ENCODE results near the gene CEP95. TPM values are rescaled to one million over a fixed set of nuclear protein-coding genes. Genes with fewer than 3 reads are reported as not detected.
A peak's percentile ranks its signal among the peaks of the same experiment; 100 is the strongest.
"Not testable (repeated sequence)": the region's sequence is repeated elsewhere in the genome, so short reads cannot be mapped to it uniquely, and the experiment has no call there.

CEP95 gene
- total RNA-seq, 4 donors from 2014 or later = 6.5 to 18.8 (median 17.7) TPM

DNA sequence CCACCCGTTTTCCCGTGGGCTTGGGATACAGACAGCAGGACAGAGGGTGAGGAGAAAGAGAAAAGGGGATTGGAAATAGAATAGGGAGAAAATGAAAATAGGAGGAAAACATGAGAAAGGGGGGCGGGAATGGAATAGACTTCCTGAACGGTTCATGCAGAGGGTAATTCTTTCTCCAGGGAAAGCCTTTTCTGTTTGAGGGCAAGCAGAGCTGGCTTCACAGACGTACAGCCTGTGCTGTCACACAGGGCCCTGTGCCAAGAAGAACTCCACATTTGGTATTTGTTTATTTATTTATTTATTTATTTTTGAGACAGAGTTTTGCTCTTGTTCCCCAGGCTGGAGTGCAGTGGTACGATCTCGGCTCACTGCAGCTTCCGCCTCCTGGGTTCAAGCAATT is 45.8 kb upstream of the CEP95 start:
- H3K27me3 ChIP-seq = no peaks in the 10 kb centered on the region
- peak in 1 of 2 donors; percentile 53 for ATAC-seq
- peak in 1 of 2 donors; percentile 19 for DNase-seq
- H3K4me1 ChIP-seq = no peaks in the 10 kb centered on the region
- H3K9me3 ChIP-seq = no peaks in the 10 kb centered on the region
- TF ChIP-seq CTCF (IDR thresholded peaks at IDR 0.05 in 4 of 5, conservative IDR thresholded peaks at IDR 0.05 in 1 of 5) (no peak), POLR2A (IDR thresholded peaks at IDR 0.05) (no peak)
- no peak overlapping the region for H3K4me3 ChIP-seq
- in situ Hi-C loops (cut with MboI; ENCODE audit: low sequenced_read_pairs in 4 of 4) = no loop called here
- H3K27ac ChIP-seq = peak overlapping the region in 3 of 4 donors; percentile 24 to 43 (median 25)
- H3K36me3 ChIP-seq = no peaks in the 10 kb centered on the region
- intact Hi-C loops (cut with DNase I; ENCODE audit: low total_unique reads) = no loop called here

GRCh38 chr17:64461788-64462187 is 45.0 kb upstream of the CEP95 start:
- in situ Hi-C loops (cut with MboI; ENCODE audit: low sequenced_read_pairs in 4 of 4) (no loop called here), intact Hi-C loops (cut with DNase I; ENCODE audit: low total_unique reads) (no loop called here)
- Histone ChIP-seq H3K9me3 (no peaks in the 10 kb centered on the region), H3K4me1 (no peaks in the 10 kb centered on the region), H3K27me3 (no peaks in the 10 kb centered on the region), H3K27ac (no peak overlapping the region), H3K36me3 (no peaks in the 10 kb centered on the region), H3K4me3 (no peak overlapping the region)
- TF ChIP-seq POLR2A (IDR thresholded peaks at IDR 0.05) (no peak), CTCF (IDR thresholded peaks at IDR 0.05 in 4 of 5, conservative IDR thresholded peaks at IDR 0.05 in 1 of 5) (no peak)
- no peak for DNase-seq
- no peak for ATAC-seq

GRCh38 chr17:64466019-64466735 is 40.6 kb upstream of the CEP95 start:
- no peaks in the 10 kb centered on the region for H3K27me3 ChIP-seq
- in situ Hi-C loops (cut with MboI; ENCODE audit: low sequenced_read_pairs in 4 of 4) (no loop called here), intact Hi-C loops (cut with DNase I; ENCODE audit: low total_unique reads) (no loop called here)
- ATAC-seq (no peak), DNase-seq (no peak)
- no peak for TF ChIP-seq POLR2A (IDR thresholded peaks at IDR 0.05)
- no peaks in the 10 kb centered on the region for H3K36me3 ChIP-seq
- no peaks in the 10 kb centered on the region for H3K4me1 ChIP-seq
- no peak overlapping the region for H3K27ac ChIP-seq
- no peaks in the 10 kb centered on the region for H3K9me3 ChIP-seq
- H3K4me3 ChIP-seq = no peak overlapping the region

GRCh38 chr17:64466834-64467233 is 39.9 kb upstream of the CEP95 start:
- H3K9me3 ChIP-seq; in situ Hi-C loops (cut with MboI; ENCODE audit: low sequenced_read_pairs in 4 of 4); DNase-seq; H3K27ac ChIP-seq; H3K36me3 ChIP-seq; ATAC-seq; H3K4me1 ChIP-seq; H3K27me3 ChIP-seq; intact Hi-C loops (cut with DNase I; ENCODE audit: low total_unique reads); H3K4me3 ChIP-seq: not testable (repeated sequence)

DNA sequence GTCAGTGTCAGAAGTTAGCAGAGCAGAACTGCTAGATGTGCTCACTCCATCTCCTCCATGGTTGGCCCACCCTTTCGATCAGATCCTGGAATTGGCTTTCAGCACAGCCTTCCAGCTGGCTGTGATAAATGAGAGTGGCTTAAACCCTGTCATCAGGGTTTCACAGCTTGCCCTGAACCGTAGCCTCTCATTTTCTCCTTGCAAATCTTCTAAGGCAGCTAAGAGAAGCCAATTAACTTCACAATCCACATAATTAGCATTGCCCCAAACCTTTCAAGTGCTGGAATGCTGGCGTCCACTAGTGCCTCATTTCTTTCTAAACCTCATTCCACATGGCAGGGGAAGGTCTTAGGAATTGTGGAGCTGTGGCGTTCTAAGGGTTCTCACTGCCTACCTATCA is 36.2 kb upstream of the CEP95 start:
- no peak overlapping the region for H3K27ac ChIP-seq
- no peaks in the 10 kb centered on the region for H3K36me3 ChIP-seq
- H3K4me3 ChIP-seq = no peak overlapping the region
- intact Hi-C loops (cut with DNase I; ENCODE audit: low total_unique reads) (no loop called here), in situ Hi-C loops (cut with MboI; ENCODE audit: low sequenced_read_pairs in 4 of 4) (no loop called here)
- no peak for DNase-seq
- TF ChIP-seq CTCF (IDR thresholded peaks at IDR 0.05 in 4 of 5, conservative IDR thresholded peaks at IDR 0.05 in 1 of 5) (no peak), POLR2A (IDR thresholded peaks at IDR 0.05) (no peak)
- H3K9me3 ChIP-seq = no peaks in the 10 kb centered on the region
- no peaks in the 10 kb centered on the region for H3K27me3 ChIP-seq
- no peaks in the 10 kb centered on the region for H3K4me1 ChIP-seq
- no peak for ATAC-seq

DNA sequence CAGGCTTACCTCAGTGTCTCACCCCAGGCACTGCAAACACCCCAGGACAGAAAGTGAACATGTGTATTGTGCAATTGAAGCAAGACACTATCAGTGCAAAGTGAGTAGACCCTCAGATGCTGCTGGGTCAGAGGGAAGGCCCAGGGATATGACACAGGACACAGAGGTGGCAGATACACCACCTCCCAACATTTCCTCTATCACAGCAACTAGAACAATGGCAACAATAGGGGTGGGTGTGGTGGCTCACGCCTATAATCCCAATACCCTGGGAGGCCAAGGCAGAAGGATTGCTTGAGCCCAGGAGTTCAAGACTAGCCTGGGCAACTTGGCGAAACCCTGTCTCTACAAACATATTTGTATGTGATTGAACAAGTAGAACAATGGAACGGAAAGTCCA is 35.3 kb upstream of the CEP95 start:
- H3K27ac ChIP-seq = no peak overlapping the region
- in situ Hi-C loops (cut with MboI; ENCODE audit: low sequenced_read_pairs in 4 of 4) (no loop called here), intact Hi-C loops (cut with DNase I; ENCODE audit: low total_unique reads) (no loop called here)
- H3K36me3 ChIP-seq = no peaks in the 10 kb centered on the region
- no peak overlapping the region for H3K4me3 ChIP-seq
- ATAC-seq = no peak
- H3K27me3 ChIP-seq = no peaks in the 10 kb centered on the region
- TF ChIP-seq POLR2A (IDR thresholded peaks at IDR 0.05) (no peak), CTCF (IDR thresholded peaks at IDR 0.05 in 4 of 5, conservative IDR thresholded peaks at IDR 0.05 in 1 of 5) (no peak)
- no peaks in the 10 kb centered on the region for H3K4me1 ChIP-seq
- H3K9me3 ChIP-seq = no peaks in the 10 kb centered on the region
- DNase-seq = no peak
